PC-3 (cell line): Measurements from ENCODE around the gene ALKBH5. TPM values are rescaled to one million over a fixed set of nuclear protein-coding genes. Genes with fewer than 3 reads are reported as not detected.

Source experiments
- ATAC-seq: fragments of 200-7000 bp; cut with Tn5 transposase; 2 replicates; pipeline ENCODE4 v1.9.1; 2020; ENCODE audit warnings: mild to moderate bottlenecking, moderate library complexity
- BruUV-seq: library from RNA; stranded (reverse); fragments of 400-500 nt; replicated peaks from 2 replicates; lab custom pipeline; 2021; lab: Mats Ljungman, UMichigan
- CTCF ChIA-PET: fragments of 300-600 bp; sonication (Branson Sonifier 250); formaldehyde crosslinking; loops from one replicate; lab custom pipeline; 2022; ENCODE audit warnings: antibody characterized with exemption; lab: Charles Lee
- POLR2A ChIA-PET: fragments of 300-600 bp; sonication (Branson Sonifier 250); formaldehyde crosslinking; loops from one replicate; lab custom pipeline; 2022; ENCODE audit warnings: antibody characterized with exemption; ENCODE audit not compliant: unreplicated experiment; lab: Charles Lee
- DNase-seq: peaks from one replicate; pipeline ENCODE4 v3.0.0-alpha.2; 2015
- H2AFZ ChIP-seq: fragments of 300-600 bp; sonication (generic); 2 replicates; pipeline ENCODE4 v1.6.0; 2016; ENCODE audit warnings: antibody characterized with exemption, low read length
- H3F3A ChIP-seq: fragments of 300-600 bp; sonication (generic); one replicate; pipeline ENCODE4 v1.6.0; 2017; ENCODE audit warnings: antibody characterized with exemption, low read length, control low read depth, mild to moderate bottlenecking; ENCODE audit not compliant: unreplicated experiment
- H3K27ac ChIP-seq: fragments of 300-600 bp; sonication (generic); 2 replicates; pipeline ENCODE4 v1.5.1; 2016; ENCODE audit warnings: mild to moderate bottlenecking, low read length
- H3K27me3 ChIP-seq: fragments of 300-600 bp; sonication (generic); 2 replicates; pipeline ENCODE4 v1.6.1; 2016; ENCODE audit warnings: low read length, mixed read lengths
- H3K36me3 ChIP-seq: fragments of 300-600 bp; sonication (generic); 2 replicates; pipeline ENCODE4 v1.6.1; 2016; ENCODE audit warnings: low read depth, mixed run types, low read length, mixed read lengths
- H3K4me1 ChIP-seq: fragments of 300-600 bp; sonication (generic); 2 replicates; pipeline ENCODE4 v1.5.1; 2016; ENCODE audit warnings: low read length; ENCODE audit not compliant: insufficient read depth
- H3K4me2 ChIP-seq: fragments of 300-600 bp; sonication (generic); 2 replicates; pipeline ENCODE4 v1.6.0; 2016; ENCODE audit warnings: low read length
- H3K4me3 ChIP-seq: fragments of 300-600 bp; sonication (generic); 2 replicates; pipeline ENCODE4 v1.5.1; 2016; ENCODE audit warnings: mild to moderate bottlenecking, low read length, mixed read lengths
- H3K79me2 ChIP-seq: fragments of 300-600 bp; sonication (generic); 2 replicates; pipeline ENCODE4 v1.6.1; 2017; ENCODE audit warnings: low read length, mixed read lengths
- H3K9ac ChIP-seq: fragments of 300-600 bp; sonication (generic); 2 replicates; pipeline ENCODE4 v1.6.0; 2016; ENCODE audit warnings: mild to moderate bottlenecking, low read length
- H3K9me2 ChIP-seq: fragments of 300-600 bp; sonication (generic); replicated peaks from 2 replicates; pipeline ENCODE4 v1.6.1; 2016; ENCODE audit warnings: mixed run types, low read length, mixed read lengths
- H3K9me3 ChIP-seq: fragments of 300-600 bp; sonication (generic); 2 replicates; pipeline ENCODE4 v1.6.1; 2016; ENCODE audit warnings: low read length, mixed read lengths
- H4K20me1 ChIP-seq: fragments of 300-600 bp; sonication (generic); 2 replicates; pipeline ENCODE4 v1.6.1; 2016; ENCODE audit warnings: low read length, mixed read lengths
- EZH2 ChIP-seq: fragments of 300-600 bp; sonication (generic); IDR thresholded peaks from one replicate; pipeline ENCODE4 v1.6.1; 2017; ENCODE audit warnings: antibody characterized with exemption, mild to moderate bottlenecking, low read length; ENCODE audit not compliant: unreplicated experiment
- EZH2phosphoT487 ChIP-seq: fragments of 300-600 bp; sonication (generic); IDR thresholded peaks from 2 replicates; pipeline ENCODE4 v1.6.1; 2018; ENCODE audit warnings: mild to moderate bottlenecking, antibody characterized with exemption, low read length, borderline replicate concordance
- intact Hi-C: fragments of 100-400 bp; cut with micrococcal nuclease; formaldehyde crosslinking; loops from 2 replicates; pipeline ENCODE4 v1.9.0; 2023
- total RNA-seq: library from RNA; depleted of rRNA; stranded (reverse); fragments of >200 nt; gene quantifications from 2 replicates; pipeline ENCODE4 v1.2.3, GENCODE V29; 2014
- TF ChIP-seq, protein P1 (sequence below): fragments of 300-600 bp; sonication (generic); conservative IDR thresholded peaks from 2 replicates; pipeline ENCODE4 v1.5.1; 2017; ENCODE audit warnings: antibody characterized with exemption, low read depth, mild to moderate bottlenecking, low read length

The ALKBH5 gene
- total RNA-seq, 1 experiment from 2014 or later, result 207 TPM

DNA sequence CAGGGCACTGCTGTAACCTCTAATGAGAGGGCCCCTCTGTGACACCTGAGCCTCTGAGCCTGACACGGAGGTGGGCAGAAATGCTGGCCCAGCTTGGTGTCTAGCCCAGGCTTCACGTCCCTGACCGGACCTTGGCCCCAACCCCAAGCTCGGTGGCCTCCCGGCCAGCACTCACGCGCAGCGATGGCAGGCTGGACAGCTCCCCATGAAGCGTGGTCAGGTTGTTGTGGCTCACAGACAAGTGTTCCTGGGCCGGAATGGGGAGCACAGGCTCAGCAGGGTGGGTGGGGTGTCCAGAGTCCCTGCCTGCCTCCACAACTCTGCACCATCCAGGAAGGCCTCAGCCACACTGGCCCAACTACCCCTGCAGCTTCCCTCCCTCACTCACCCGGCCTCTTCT, 72.7 kb downstream of the ALKBH5 start:
- intact Hi-C loops, result no loop called here

GRCh38 chr17:18256776-18257175, 73.1 kb downstream of the ALKBH5 start:
- Histone ChIP-seq H3K4me2 (peak overlapping the region; percentile 99), H3K9ac (peak overlapping the region; percentile 97), H3K4me1 (peaks cover 31% of the 10 kb centered on the region), H3K79me2 (peaks cover 51% of the 10 kb centered on the region), H3K9me3 (no peaks in the 10 kb centered on the region), H3K27me3 (no peaks in the 10 kb centered on the region), H3K9me2 (no peaks in the 10 kb centered on the region), H4K20me1 (peaks cover 4% of the 10 kb centered on the region; the same call in 1 of the 2 replicates), H3F3A (no peaks in the 10 kb centered on the region), H3K27ac (peak overlapping the region; percentile 86), H2AFZ (no peak overlapping the region), H3K4me3 (peak overlapping the region; percentile 88), H3K36me3 (peaks cover 48% of the 10 kb centered on the region)
- ChIA-PET POLR2A (no interaction called here), CTCF (no interaction called here)
- no peak for TF ChIP-seq EZH2
- TF ChIP-seq EZH2phosphoT487, result no peak
- TF ChIP-seq, protein P1, sequence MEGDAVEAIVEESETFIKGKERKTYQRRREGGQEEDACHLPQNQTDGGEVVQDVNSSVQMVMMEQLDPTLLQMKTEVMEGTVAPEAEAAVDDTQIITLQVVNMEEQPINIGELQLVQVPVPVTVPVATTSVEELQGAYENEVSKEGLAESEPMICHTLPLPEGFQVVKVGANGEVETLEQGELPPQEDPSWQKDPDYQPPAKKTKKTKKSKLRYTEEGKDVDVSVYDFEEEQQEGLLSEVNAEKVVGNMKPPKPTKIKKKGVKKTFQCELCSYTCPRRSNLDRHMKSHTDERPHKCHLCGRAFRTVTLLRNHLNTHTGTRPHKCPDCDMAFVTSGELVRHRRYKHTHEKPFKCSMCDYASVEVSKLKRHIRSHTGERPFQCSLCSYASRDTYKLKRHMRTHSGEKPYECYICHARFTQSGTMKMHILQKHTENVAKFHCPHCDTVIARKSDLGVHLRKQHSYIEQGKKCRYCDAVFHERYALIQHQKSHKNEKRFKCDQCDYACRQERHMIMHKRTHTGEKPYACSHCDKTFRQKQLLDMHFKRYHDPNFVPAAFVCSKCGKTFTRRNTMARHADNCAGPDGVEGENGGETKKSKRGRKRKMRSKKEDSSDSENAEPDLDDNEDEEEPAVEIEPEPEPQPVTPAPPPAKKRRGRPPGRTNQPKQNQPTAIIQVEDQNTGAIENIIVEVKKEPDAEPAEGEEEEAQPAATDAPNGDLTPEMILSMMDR, result no peak
- no peak for DNase-seq
- intact Hi-C loops, result no loop called here
- no TSS peak for BruUV-seq
- ATAC-seq, result no peak

More for the DNA sequence above, 72.7 kb downstream of the ALKBH5 start:
- Histone ChIP-seq H3K27me3 (no peaks in the 10 kb centered on the region), H3K4me1 (peaks cover 27% of the 10 kb centered on the region), H3K79me2 (peaks cover 47% of the 10 kb centered on the region), H3K36me3 (peaks cover 52% of the 10 kb centered on the region), H3K9me3 (no peaks in the 10 kb centered on the region), H3K9me2 (no peaks in the 10 kb centered on the region), H3K9ac (peak overlapping the region; percentile 97; the same call in 1 of the 2 replicates), H4K20me1 (peaks cover 4% of the 10 kb centered on the region; the same call in 1 of the 2 replicates), H3K4me3 (peak overlapping the region; percentile 88; the same call in 1 of the 2 replicates), H3K4me2 (peak overlapping the region; percentile 99), H3F3A (no peaks in the 10 kb centered on the region), H2AFZ (no peak overlapping the region), H3K27ac (peak overlapping the region; percentile 86; the same call in 1 of the 2 replicates)
- no TSS peak for BruUV-seq
- DNase-seq (no peak), ATAC-seq (no peak)
- POLR2A ChIA-PET, result no interaction called here
- CTCF ChIA-PET, result no interaction called here
- TF ChIP-seq EZH2phosphoT487, result no peak

- ChIA-PET POLR2A (no interaction called here), CTCF (interaction anchor here (0.6 kb wide), 1 partner anchor 117 kb away, joined by 11 read pairs; no protein-coding TSS in a partner anchor)
- Histone ChIP-seq H3K4me2 (peak overlapping the region; percentile 99), H3F3A (no peaks in the 10 kb centered on the region), H3K9me2 (no peaks in the 10 kb centered on the region), H3K4me1 (peaks cover 35% of the 10 kb centered on the region), H3K36me3 (peaks cover 41% of the 10 kb centered on the region), H3K4me3 (peak overlapping the region; percentile 88), H3K27me3 (no peaks in the 10 kb centered on the region), H3K9ac (peak overlapping the region; percentile 97), H3K9me3 (no peaks in the 10 kb centered on the region), H3K27ac (peak overlapping the region; percentile 86), H2AFZ (peak overlapping the region; percentile 79), H4K20me1 (peaks cover 4% of the 10 kb centered on the region; the same call in 1 of the 2 replicates), H3K79me2 (peaks cover 58% of the 10 kb centered on the region)
- intact Hi-C loops, result no loop called here
- peak; percentile 21 for ATAC-seq
- BruUV-seq, result TSS peak; percentile 18
- peak; percentile 85 for DNase-seq
- no peak for TF ChIP-seq EZH2phosphoT487
- TF ChIP-seq, protein P1, result peak; percentile 20; the same call in 1 of the 2 replicates
These were observed 73.8 kb downstream of the ALKBH5 start for GRCh38 chr17:18257268-18257981.
